Measurements from ENCODE around the gene ADAMTSL2.

- TF ChIP-seq CTCF (IDR thresholded peaks at IDR 0.05): no peak
- TF ChIP-seq PHF8 (IDR thresholded peaks at IDR 0.05; ENCODE audit: borderline replicate concordance, low read depth): no peak
- no peak for TF ChIP-seq EHMT2 (IDR thresholded peaks at IDR 0.05; ENCODE audit: low read depth)
- no peak for TF ChIP-seq MYC (IDR thresholded peaks at IDR 0.05; ENCODE audit: borderline replicate concordance, low read length)
- no peak for TF ChIP-seq POLR2A (IDR thresholded peaks at IDR 0.05; ENCODE audit: low read length)
Observed at GRCh38 chr9:133612816-133613215, 78.3 kb downstream of the ADAMTSL2 start.
